Loucy (cell line): ENCODE measurements around the gene SHD.

ENCODE experiments used
- H2AFZ ChIP-seq: fragments of 200-600 bp; sonication (generic); 2 replicates; pipeline ENCODE4 v1.6.0; 2016; ENCODE audit warnings: antibody characterized with exemption, mild to moderate bottlenecking, low read length, moderate library complexity
- H3F3A ChIP-seq: fragments of 200-600 bp; 2 replicates; pipeline ENCODE4 v1.6.0; 2016; ENCODE audit warnings: antibody characterized with exemption, low read depth, mild to moderate bottlenecking
- H3K27me3 ChIP-seq: fragments of 200-600 bp; sonication (generic); 2 replicates; pipeline ENCODE4 v1.6.1; 2014; ENCODE audit warnings: low read length, mild to moderate bottlenecking; ENCODE audit not compliant: insufficient read depth, poor library complexity, severe bottlenecking
- H3K36me3 ChIP-seq: fragments of 200-600 bp; sonication (generic); 2 replicates; pipeline ENCODE4 v1.6.1; 2016; ENCODE audit warnings: low read length; ENCODE audit not compliant: insufficient read depth
- H3K4me1 ChIP-seq: fragments of 200-600 bp; sonication (generic); 2 replicates; pipeline ENCODE4 v1.5.1; 2014; ENCODE audit warnings: low read length, mild to moderate bottlenecking; ENCODE audit not compliant: insufficient read depth, poor library complexity, severe bottlenecking
- H3K4me2 ChIP-seq: fragments of 200-600 bp; sonication (generic); 2 replicates; pipeline ENCODE4 v1.6.0; 2014; ENCODE audit warnings: antibody characterized with exemption, low read length, low read depth, mild to moderate bottlenecking; ENCODE audit not compliant: poor library complexity, severe bottlenecking
- H3K4me3 ChIP-seq: fragments of 200-600 bp; sonication (generic); 2 replicates; pipeline ENCODE4 v1.5.1; 2014; ENCODE audit warnings: low read length, mild to moderate bottlenecking, mixed read lengths; ENCODE audit not compliant: poor library complexity, severe bottlenecking
- H3K79me2 ChIP-seq: fragments of 200-600 bp; sonication (generic); 2 replicates; pipeline ENCODE4 v1.6.1; 2014; ENCODE audit warnings: low read length; ENCODE audit not compliant: insufficient read depth
- H3K9ac ChIP-seq: fragments of 200-600 bp; sonication (generic); 2 replicates; pipeline ENCODE4 v1.6.0; 2014; ENCODE audit warnings: mild to moderate bottlenecking, low read depth, low read length, moderate library complexity; ENCODE audit not compliant: poor library complexity, severe bottlenecking
- H3K9me2 ChIP-seq: fragments of 200-600 bp; sonication (generic); replicated peaks from 2 replicates; pipeline ENCODE4 v1.6.1; 2016; ENCODE audit warnings: low read depth, low read length, mixed read lengths
- H3K9me3 ChIP-seq: fragments of 200-600 bp; sonication (generic); 2 replicates; pipeline ENCODE4 v1.6.1; 2014; ENCODE audit warnings: mild to moderate bottlenecking, antibody characterized with exemption, low read length, low read depth; ENCODE audit not compliant: insufficient read depth
- H4K20me1 ChIP-seq: fragments of 200-600 bp; sonication (generic); 2 replicates; pipeline ENCODE4 v1.6.0; 2014; ENCODE audit warnings: antibody characterized with exemption, low read length, mild to moderate bottlenecking; ENCODE audit not compliant: insufficient read depth, poor library complexity, severe bottlenecking
- CTCF ChIP-seq: fragments of 200-600 bp; sonication (generic); conservative IDR thresholded peaks from 2 replicates; pipeline ENCODE4 v1.5.1; 2014; ENCODE audit warnings: mild to moderate bottlenecking, antibody characterized with exemption, low read length
- EZH2phosphoT487 ChIP-seq: fragments of 200-600 bp; IDR thresholded peaks from 2 replicates; pipeline ENCODE4 v1.6.1; 2018; ENCODE audit warnings: antibody characterized with exemption, mild to moderate bottlenecking, moderate library complexity, borderline replicate concordance

The SHD gene

GRCh38 chr19:4279267-4279529, 132 bp downstream of the SHD start:
- H3K4me2 ChIP-seq = peak overlapping the region; percentile 81
- peak overlapping the region; percentile 52 for H3K9ac ChIP-seq
- no peaks in the 10 kb centered on the region for H3K9me3 ChIP-seq
- H2AFZ ChIP-seq = peak overlapping the region; percentile 17; the same call in 1 of the 2 replicates
- H4K20me1 ChIP-seq = no peaks in the 10 kb centered on the region
- H3K27me3 ChIP-seq = no peaks in the 10 kb centered on the region
- no peaks in the 10 kb centered on the region for H3K79me2 ChIP-seq
- peak overlapping the region; percentile 66 for H3K4me3 ChIP-seq
- H3F3A ChIP-seq = no peaks in the 10 kb centered on the region
- TF ChIP-seq EZH2phosphoT487 (no peak), CTCF (no peak)
- no peaks in the 10 kb centered on the region for H3K36me3 ChIP-seq
- peaks cover 6% of the 10 kb centered on the region for H3K4me1 ChIP-seq
- H3K9me2 ChIP-seq = no peaks in the 10 kb centered on the region

GRCh38 chr19:4279530-4280422, 710 bp downstream of the SHD start:
- peak overlapping the region; percentile 66 for H3K4me3 ChIP-seq
- no peak overlapping the region for H2AFZ ChIP-seq
- TF ChIP-seq CTCF (no peak), EZH2phosphoT487 (no peak)
- no peaks in the 10 kb centered on the region for H3K27me3 ChIP-seq
- no peaks in the 10 kb centered on the region for H3K36me3 ChIP-seq
- no peaks in the 10 kb centered on the region for H4K20me1 ChIP-seq
- H3K4me2 ChIP-seq = peak overlapping the region; percentile 81
- H3K9me3 ChIP-seq = no peaks in the 10 kb centered on the region
- H3K9ac ChIP-seq = no peak overlapping the region
- no peaks in the 10 kb centered on the region for H3K9me2 ChIP-seq
- no peaks in the 10 kb centered on the region for H3K79me2 ChIP-seq
- H3K4me1 ChIP-seq = peaks cover 6% of the 10 kb centered on the region
- no peaks in the 10 kb centered on the region for H3F3A ChIP-seq

- H2AFZ ChIP-seq = no peak overlapping the region
- no peaks in the 10 kb centered on the region for H3K4me1 ChIP-seq
- H3K9me3 ChIP-seq = no peaks in the 10 kb centered on the region
- no peak overlapping the region for H3K9ac ChIP-seq
- TF ChIP-seq EZH2phosphoT487 (no peak), CTCF (no peak)
- no peaks in the 10 kb centered on the region for H3K36me3 ChIP-seq
- H3K4me3 ChIP-seq = no peak overlapping the region
- no peaks in the 10 kb centered on the region for H3K9me2 ChIP-seq
- no peaks in the 10 kb centered on the region for H3K27me3 ChIP-seq
- no peaks in the 10 kb centered on the region for H4K20me1 ChIP-seq
- no peak overlapping the region for H3K4me2 ChIP-seq
- H3K79me2 ChIP-seq = no peaks in the 10 kb centered on the region
- H3F3A ChIP-seq = no peaks in the 10 kb centered on the region
Measured at GRCh38 chr19:4284176-4284958, 5.3 kb downstream of the SHD start.
